Measurements from ENCODE around the gene KDM4B.
"Not testable (repeated sequence)": the region's sequence is repeated elsewhere in the genome, so short reads cannot be mapped to it uniquely, and the experiment has no call there.

KDM4B gene

GRCh38 chr19:4969292-4969771, 419 bp downstream of the KDM4B start:
- DNase-seq: no peak

DNA sequence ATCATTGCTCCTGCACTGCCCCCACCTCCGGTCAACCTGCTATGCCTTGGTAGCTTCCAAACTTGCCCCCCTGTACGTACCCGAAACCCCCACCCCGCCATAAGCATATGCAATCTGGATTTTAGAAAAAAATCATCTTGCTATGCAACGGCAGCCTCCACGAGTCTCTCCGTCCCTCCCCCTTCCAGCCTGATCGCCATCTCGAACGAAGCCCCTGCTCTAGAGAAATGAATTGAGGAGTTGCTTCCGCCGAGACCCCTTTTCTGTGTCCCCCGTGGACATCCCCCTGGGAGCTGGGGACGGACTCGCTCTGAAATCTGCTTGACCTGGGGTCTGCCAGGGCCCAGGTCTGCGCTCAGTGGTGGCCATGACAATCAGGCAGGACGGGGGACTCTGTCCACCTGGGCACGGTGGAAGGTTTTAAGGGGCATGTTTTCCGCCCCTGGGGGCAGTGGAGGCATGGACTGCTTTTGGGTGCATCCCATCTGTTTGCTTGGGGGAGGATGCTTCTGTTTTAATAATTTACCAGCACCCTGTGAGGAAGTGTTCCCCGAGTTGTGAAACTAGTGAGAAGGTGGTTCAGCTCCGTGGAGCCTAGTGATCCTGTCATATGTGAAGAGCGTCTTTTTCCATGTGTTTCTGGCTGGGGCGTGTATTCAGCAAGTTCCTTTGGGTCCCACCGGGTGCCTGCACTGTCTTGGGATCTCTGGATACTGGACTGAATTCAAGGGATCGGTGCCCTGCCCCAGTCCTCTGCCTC, 1.0 kb downstream of the KDM4B start:
- DNase-seq: no peak

- DNase-seq: no peak
Measured at GRCh38 chr19:4970558-4971423, 1.9 kb downstream of the KDM4B start.

GRCh38 chr19:4971424-4971793, 2.5 kb downstream of the KDM4B start:
- DNase-seq: no peak

DNA sequence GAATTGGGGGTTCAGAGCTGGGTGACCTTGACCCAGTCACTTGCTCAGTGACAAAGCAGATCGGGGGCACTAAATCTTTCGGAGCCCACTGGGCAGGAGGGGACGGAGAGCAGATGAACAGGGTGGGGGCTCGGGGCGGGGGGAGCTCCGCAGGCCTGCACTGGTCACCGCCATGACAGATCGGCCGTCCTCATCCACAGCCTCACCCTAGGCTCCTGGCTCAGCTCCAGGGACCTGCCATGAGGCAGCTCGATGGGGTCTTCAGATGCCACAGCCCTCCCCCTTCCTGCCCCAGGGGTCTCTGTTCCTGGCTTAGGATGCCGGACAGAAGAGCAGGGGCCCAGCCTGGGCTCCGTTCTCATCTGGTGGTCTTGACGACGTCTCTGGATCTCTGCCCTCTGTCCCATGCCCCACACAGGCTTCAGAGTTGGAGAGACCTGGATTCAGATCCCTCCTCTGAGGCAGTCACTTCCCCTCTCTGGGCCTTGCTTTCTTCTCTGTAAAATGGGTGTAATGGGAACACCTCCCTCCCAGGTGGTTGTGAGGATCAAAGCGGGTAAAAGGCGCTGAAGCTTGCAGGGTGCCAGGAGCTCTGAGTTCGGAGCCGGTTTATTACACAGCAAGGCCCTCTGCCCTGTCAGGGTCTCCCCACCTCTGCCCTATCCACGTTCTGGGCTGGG, 3.0 kb downstream of the KDM4B start:
- DNase-seq: no peak

- DNase-seq: no peak
Measured at GRCh38 chr19:4972509-4973230, 3.8 kb downstream of the KDM4B start.

DNA sequence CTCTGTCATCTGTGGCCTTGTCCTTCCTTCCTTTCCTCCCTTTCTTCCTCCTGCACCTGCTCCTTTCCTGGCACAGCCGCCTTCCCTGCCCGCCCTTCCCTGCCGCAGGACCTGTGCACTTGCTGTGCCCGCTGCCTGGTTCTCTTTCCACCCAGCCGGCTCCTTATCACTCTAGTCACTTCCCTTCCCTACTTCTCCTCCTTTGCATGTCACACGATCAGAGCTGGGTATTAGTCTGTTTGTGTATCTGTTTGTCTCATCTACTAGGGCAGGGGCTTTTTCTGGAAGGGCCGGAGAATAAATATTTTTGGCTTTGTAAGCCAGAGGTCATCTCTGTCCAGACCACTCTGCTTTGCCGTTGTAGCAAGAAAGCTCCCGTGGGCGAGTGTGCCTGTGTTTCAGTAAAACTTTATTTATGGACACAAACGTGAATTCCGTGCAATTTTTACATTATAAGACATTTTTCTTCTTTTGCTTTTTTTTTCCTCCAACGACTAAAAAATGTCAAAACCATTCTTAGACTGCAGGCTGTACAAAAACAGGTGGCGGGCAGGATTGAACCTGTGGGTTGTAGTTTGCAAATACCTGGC, 6.1 kb downstream of the KDM4B start:
- no peak for DNase-seq

GRCh38 chr19:4975601-4976000, 6.7 kb downstream of the KDM4B start:
- DNase-seq: not testable (repeated sequence)

- DNase-seq: no peak
Measured at GRCh38 chr19:4976401-4977298, 7.7 kb downstream of the KDM4B start.

- DNase-seq: no peak
Measured at GRCh38 chr19:4977299-4978174, 8.6 kb downstream of the KDM4B start.

GRCh38 chr19:4979211-4979807, 10.4 kb downstream of the KDM4B start:
- DNase-seq: no peak

DNA sequence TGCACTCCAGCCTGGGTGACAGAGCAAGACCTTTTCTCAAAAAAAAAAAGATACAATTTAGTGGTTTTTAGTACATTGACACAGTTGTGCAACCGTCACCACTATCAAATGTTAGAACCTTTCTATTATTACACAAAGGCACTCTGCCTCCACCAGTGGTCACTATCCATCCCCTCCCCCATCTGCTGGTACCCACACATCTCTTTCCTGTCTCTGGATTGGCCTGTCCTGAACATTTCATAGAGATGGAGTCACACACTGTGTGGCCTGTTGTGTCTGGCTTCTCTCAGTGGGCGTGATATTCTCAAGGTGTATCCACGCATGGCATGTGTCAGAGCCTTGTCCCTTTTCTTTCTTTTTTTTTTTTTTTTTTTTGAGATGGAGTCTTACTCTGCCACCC, 11.2 kb downstream of the KDM4B start:
- no peak for DNase-seq

- no peak for DNase-seq
Measured at GRCh38 chr19:4980838-4981680, 12.1 kb downstream of the KDM4B start.

- DNase-seq: no peak
Measured at GRCh38 chr19:4981681-4981958, 12.7 kb downstream of the KDM4B start.

DNA sequence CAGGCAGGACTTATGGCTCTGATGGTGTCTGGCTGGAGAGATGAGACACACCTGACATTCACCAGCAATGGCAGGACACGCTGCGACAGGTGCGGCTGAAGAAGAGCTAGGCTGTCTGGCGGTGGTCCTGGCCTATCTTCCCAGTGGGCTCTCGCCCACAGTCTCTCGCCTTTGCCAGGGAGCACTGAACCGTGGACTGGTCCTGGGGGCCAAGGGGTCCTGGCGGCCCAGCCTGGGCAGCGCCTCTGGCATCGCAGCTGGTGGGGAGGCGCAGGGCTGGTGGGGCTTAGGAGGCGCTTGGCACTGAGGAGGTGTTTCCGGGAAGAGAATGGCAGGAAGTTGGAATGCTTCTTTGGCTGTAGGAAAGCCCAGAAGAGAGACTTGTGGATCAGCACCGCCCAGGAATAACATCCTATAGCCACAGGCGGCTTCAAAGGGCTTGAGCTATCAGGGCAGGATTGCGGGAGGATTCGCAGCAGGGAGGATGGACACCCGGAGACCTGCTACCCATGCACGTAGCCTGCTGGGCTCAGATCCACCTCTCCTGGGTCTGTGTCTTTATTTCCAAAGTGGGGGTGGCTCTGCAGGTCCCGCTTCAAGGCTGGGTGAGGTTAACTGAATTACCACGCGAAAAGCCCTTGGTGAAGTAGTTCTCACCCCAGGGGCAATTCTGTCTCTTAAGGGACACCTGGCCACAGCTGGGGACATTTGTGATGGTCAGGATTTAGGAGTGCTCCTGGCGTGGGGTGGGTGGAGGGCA, 14.6 kb downstream of the KDM4B start:
- no peak for DNase-seq

DNA sequence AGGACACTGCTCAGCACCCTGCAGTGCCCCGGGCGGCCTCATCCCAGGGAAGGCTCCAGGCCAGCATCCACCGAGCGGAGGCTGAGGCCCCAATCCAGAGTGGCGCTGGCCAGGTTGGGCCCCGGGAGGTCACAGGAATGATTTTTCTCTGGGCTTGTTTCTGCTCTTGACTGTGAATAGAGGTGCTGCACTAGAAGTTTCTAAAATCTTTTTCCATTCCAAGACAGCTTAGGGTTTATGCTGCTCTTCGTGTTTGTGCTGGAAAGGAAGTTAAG, 15.1 kb downstream of the KDM4B start:
- no peak for DNase-seq

GRCh38 chr19:4984438-4984990, 15.6 kb downstream of the KDM4B start:
- no peak for DNase-seq

DNA sequence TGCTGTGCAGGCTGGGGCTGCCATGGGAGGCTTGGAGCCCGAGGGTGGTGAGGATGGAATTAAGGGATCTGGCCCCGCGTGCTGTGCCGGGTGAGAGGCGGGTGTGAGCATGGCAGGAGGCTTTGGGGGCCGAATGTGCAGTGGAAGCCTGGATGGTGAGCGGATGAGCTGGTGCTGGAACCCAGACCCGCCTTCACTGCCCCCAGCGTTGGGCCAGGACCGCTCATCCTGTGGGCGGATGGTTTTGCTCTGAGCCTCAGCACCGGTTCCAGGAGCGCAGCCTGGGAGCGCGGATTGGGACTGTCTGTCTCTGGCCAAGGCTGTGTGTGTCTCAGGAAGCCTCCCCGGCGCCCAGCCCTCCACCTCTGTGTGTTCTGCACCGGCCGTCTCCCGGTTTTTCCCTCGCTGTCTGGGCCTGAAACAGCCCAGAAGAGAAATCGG, 16.7 kb downstream of the KDM4B start:
- DNase-seq: no peak
